HCT116 (cell line): ENCODE results near the gene ADGRA1. TPM values are rescaled to one million over a fixed set of nuclear protein-coding genes. Genes with fewer than 3 reads are reported as not detected.

Source experiments
- ATAC-seq: fragments of 200-7000 bp; cut with Tn5 transposase; 2 replicates; pipeline ENCODE4 v1.9.1; 2020; ENCODE audit warnings: mild to moderate bottlenecking, moderate library complexity
- BruUV-seq: library from RNA; stranded (reverse); fragments of 400-500 nt; replicated peaks from 2 replicates; lab custom pipeline; 2021; lab: Mats Ljungman, UMichigan
- CTCF ChIA-PET: fragments of 300-600 bp; sonication (Branson Sonifier 250); formaldehyde crosslinking; loops from one replicate; lab custom pipeline; 2021; ENCODE audit warnings: antibody characterized with exemption; lab: Charles Lee
- POLR2A ChIA-PET: fragments of 300-600, 350-600 bp; sonication (Branson Sonifier 250); formaldehyde crosslinking; loops from one replicate; lab custom pipeline; 2021; ENCODE audit warnings: antibody characterized with exemption; lab: Charles Lee
- RAD21 ChIA-PET, 2 experiments: fragments of 300-600 bp; sonication (Branson Sonifier 250); formaldehyde crosslinking; loops; one replicate each; lab custom pipeline; 2023; ENCODE audit warnings: low total read pairs in 2 of 2; ENCODE audit not compliant: uncharacterized antibody in 2 of 2, unreplicated experiment in 2 of 2, low non-redundant PET in 1 of 2; lab: Charles Lee
- DNase-seq: peaks from one replicate; pipeline ENCODE4 v3.0.0-alpha.2; 2010; ENCODE audit warnings: low read depth, low spot score
- H2AFZ ChIP-seq: fragments of 200-600 bp; shearing (Covaris generic), sonication (generic); 2 replicates; pipeline ENCODE4 v1.6.1; 2017; ENCODE audit warnings: low read depth, mixed run types, mixed read lengths, antibody characterized with exemption, low read length; ENCODE audit not compliant: poor library complexity, severe bottlenecking
- H3K27ac ChIP-seq: 2 replicates; pipeline ENCODE4 v1.5.1; 2012; ENCODE audit warnings: low read depth, low read length
- H3K27me3 ChIP-seq: fragments of 200-600 bp; sonication (generic); 2 replicates; pipeline ENCODE4 v1.6.1; 2016; ENCODE audit warnings: mixed run types, low read length, mixed read lengths; ENCODE audit not compliant: insufficient read depth
- H3K36me3 ChIP-seq, 2 experiments: fragments of 200-500 bp in 1 of 2; fragments of 200-600 bp in 1 of 2; sonication (Bioruptor generic) in 1 of 2; sonication (generic) in 1 of 2; 2 replicates each; pipeline versions ENCODE4 v1.5.1 to v1.6.1; 2014 to 2016; ENCODE audit warnings: low read length in 2 of 2, inconsistent platforms in 1 of 2, mixed read lengths in 1 of 2, mixed run types in 1 of 2; ENCODE audit not compliant: insufficient read depth in 2 of 2, control insufficient read depth in 1 of 2
- H3K4me1 ChIP-seq, 2 experiments: fragments of 200-600 bp in 1 of 2; sonication (generic) in 1 of 2; 2 replicates each; pipeline versions ENCODE4 v1.5.1 to v1.6.1; 2012 to 2017; ENCODE audit warnings: low read length in 2 of 2, inconsistent platforms in 1 of 2, mild to moderate bottlenecking in 1 of 2, mixed read lengths in 1 of 2, mixed run types in 1 of 2, moderate library complexity in 1 of 2; ENCODE audit not compliant: insufficient read depth in 2 of 2, control insufficient read depth in 1 of 2
- H3K4me2 ChIP-seq: fragments of 200-600 bp; sonication (generic); 2 replicates; pipeline ENCODE4 v1.6.1; 2017; ENCODE audit warnings: mixed run types, low read length, mixed read lengths
- H3K4me3 ChIP-seq, 2 experiments: fragments of 200-600 bp in 1 of 2; sonication (generic) in 1 of 2; replicated peaks in 1 of 2; 2 replicates each; pipeline ENCODE4 v1.5.1; 2011 to 2016; ENCODE audit warnings: low read length in 2 of 2, control low read depth in 1 of 2, low read depth in 1 of 2, mild to moderate bottlenecking in 1 of 2, mixed read lengths in 1 of 2, mixed run types in 1 of 2
- H3K79me2 ChIP-seq: fragments of 200-600 bp; sonication (generic); 2 replicates; pipeline ENCODE4 v1.6.1; 2017; ENCODE audit warnings: mild to moderate bottlenecking, mixed run types, low read length, moderate library complexity, mixed read lengths; ENCODE audit not compliant: insufficient read depth
- H3K9ac ChIP-seq: fragments of 200-600 bp; sonication (generic); 2 replicates; pipeline ENCODE4 v1.6.1; 2016; ENCODE audit warnings: low read length, mixed read lengths
- H3K9me2 ChIP-seq: fragments of 200-600 bp; sonication (generic), shearing (Covaris generic); 2 replicates; pipeline ENCODE4 v1.6.1; 2017; ENCODE audit warnings: mixed run types, mild to moderate bottlenecking, moderate library complexity; ENCODE audit not compliant: insufficient read depth
- H3K9me3 ChIP-seq, 2 experiments: fragments of 200-500 bp in 1 of 2; fragments of 200-600 bp in 1 of 2; sonication (Bioruptor generic) in 1 of 2; sonication (generic) in 1 of 2; 2 replicates each; pipeline ENCODE4 v1.6.1; 2014 to 2017; ENCODE audit warnings: low read length in 2 of 2, mixed read lengths in 2 of 2, inconsistent platforms in 1 of 2, low read depth in 1 of 2, mild to moderate bottlenecking in 1 of 2, mixed run types in 1 of 2, moderate library complexity in 1 of 2; ENCODE audit not compliant: control insufficient read depth in 1 of 2, insufficient read depth in 1 of 2
- H4K20me1 ChIP-seq: fragments of 200-600 bp; sonication (generic), shearing (Covaris generic); 2 replicates; pipeline ENCODE4 v1.6.1; 2017; ENCODE audit warnings: mixed run types, mild to moderate bottlenecking, moderate library complexity; ENCODE audit not compliant: insufficient read depth
- CTCF ChIP-seq, 3 experiments: fragments of 200-600 bp in 1 of 3; sonication (generic) in 1 of 3; IDR thresholded peaks in 2 of 3; conservative IDR thresholded peaks in 1 of 3; 2 replicates each; pipeline ENCODE4 v1.5.1; 2012 to 2017; ENCODE audit warnings: low read depth in 2 of 3, low read length in 2 of 3, antibody characterized with exemption in 1 of 3, borderline replicate concordance in 1 of 3, control low read depth in 1 of 3, mild to moderate bottlenecking in 1 of 3, mixed read lengths in 1 of 3, mixed run types in 1 of 3, moderate library complexity in 1 of 3; ENCODE audit not compliant: insufficient read depth in 1 of 3
- EZH2 ChIP-seq: fragments of 200-600 bp; sonication (generic); IDR thresholded peaks from 2 replicates; pipeline ENCODE4 v1.6.1; 2017; ENCODE audit warnings: antibody characterized with exemption, mixed run types
- EZH2phosphoT487 ChIP-seq: fragments of 200-600 bp; IDR thresholded peaks from 2 replicates; pipeline ENCODE4 v1.6.1; 2018; ENCODE audit warnings: antibody characterized with exemption, borderline replicate concordance
- POLR2A ChIP-seq: IDR thresholded peaks from 2 replicates; pipeline ENCODE4 v1.7.0; 2011; ENCODE audit warnings: borderline replicate concordance; ENCODE audit not compliant: insufficient read depth, insufficient read length; ENCODE audit errors: extremely low read depth
- RAD21 ChIP-seq: IDR thresholded peaks from 2 replicates; pipeline ENCODE4 v1.6.1; 2012; ENCODE audit warnings: low read depth, mild to moderate bottlenecking
- REST ChIP-seq: IDR thresholded peaks from 2 replicates; pipeline ENCODE4 v1.6.1; 2012; ENCODE audit warnings: low read depth
- TCF7L2 ChIP-seq: IDR thresholded peaks from 2 replicates; pipeline ENCODE4 v1.7.0; 2011; ENCODE audit warnings: borderline replicate concordance, inconsistent platforms; ENCODE audit not compliant: insufficient read depth, insufficient read length; ENCODE audit errors: extremely low read depth
- intact Hi-C: fragments of 100-400 bp; cut with micrococcal nuclease; formaldehyde crosslinking; loops from 2 replicates; pipeline ENCODE4 v1.10.0; 2022
- total RNA-seq: library from RNA; stranded (reverse); gene quantifications from one replicate; pipeline ENCODE4 v1.2.1, GENCODE V29; 2021; ENCODE audit not compliant: unreplicated experiment

The ADGRA1 gene
- total RNA-seq, 1 experiment from 2014 or later = not detected

GRCh38 chr10:133080683-133081040 lies 7.1 kb upstream of the ADGRA1 start (continued):
- TF ChIP-seq CTCF (IDR thresholded peaks at IDR 0.05 in 2 of 3, conservative IDR thresholded peaks at IDR 0.05 in 1 of 3; ENCODE audit: borderline replicate concordance in 1 of 3, insufficient read depth in 1 of 3, low read depth in 2 of 3, low read length in 2 of 3) = no peak
- TF ChIP-seq POLR2A = no peak
- TF ChIP-seq EZH2 = no peak
- no peak for TF ChIP-seq RAD21

GRCh38 chr10:133081636-133082035 lies 6.1 kb upstream of the ADGRA1 start:
- TF ChIP-seq EZH2phosphoT487 = no peak
- no peak for TF ChIP-seq TCF7L2
- no peak for TF ChIP-seq REST
- TF ChIP-seq CTCF (IDR thresholded peaks at IDR 0.05 in 2 of 3, conservative IDR thresholded peaks at IDR 0.05 in 1 of 3; ENCODE audit: borderline replicate concordance in 1 of 3, insufficient read depth in 1 of 3, low read depth in 2 of 3, low read length in 2 of 3) = no peak
- intact Hi-C loops = no loop called here
- Histone ChIP-seq H3K27me3 (no peaks in the 10 kb centered on the region), H3K9ac (no peak overlapping the region), H3K79me2 (no peaks in the 10 kb centered on the region), H3K36me3 (no peaks in the 10 kb centered on the region), H3K4me1 (no peaks in the 10 kb centered on the region), H3K27ac (no peak overlapping the region), H4K20me1 (no peaks in the 10 kb centered on the region), H2AFZ (no peak overlapping the region), H3K9me2 (no peaks in the 10 kb centered on the region), H3K4me2 (no peak overlapping the region), H3K9me3 (no peaks in the 10 kb centered on the region), H3K4me3 (no peak overlapping the region)
- BruUV-seq = no TSS peak
- RAD21 ChIA-PET = no interaction called here
- POLR2A ChIA-PET = no interaction called here
- CTCF ChIA-PET = no interaction called here
- DNase-seq = no peak
- ATAC-seq = no peak
